Tibial artery (tissue), 4 donors: ENCODE measurements around the gene SET.
"Not testable (repeated sequence)": the region's sequence is repeated elsewhere in the genome, so short reads cannot be mapped to it uniquely, and the experiment has no call there.

ENCODE experiments used
- DNase-seq, 2 donors: peaks; one replicate each; pipeline ENCODE4 v3.0.0-alpha.2; 2019
- H3K27ac ChIP-seq, 2 donors: fragments of 200-600 bp; sonication (generic) in 1 of 2; 1 replicate in 1 of 2; 2 replicates in 1 of 2; pipeline ENCODE4 v1.5.1; 2018 to 2019; ENCODE audit warnings: mild to moderate bottlenecking in 1 of 2
- H3K27me3 ChIP-seq, 2 donors: fragments of 200-600 bp; sonication (generic) in 1 of 2; one replicate each; pipeline versions ENCODE4 v1.5.1 to v1.6.0; 2016 to 2019
- H3K36me3 ChIP-seq, 3 donors: fragments of 200-600 bp; sonication (generic) in 2 of 3; one replicate each; pipeline ENCODE4 v1.5.1; 2016 to 2019; ENCODE audit warnings: mild to moderate bottlenecking in 2 of 3
- H3K4me1 ChIP-seq, 4 donors: fragments of 200-600 bp; sonication (generic) in 2 of 4; 1 replicate in 3 of 4; 2 replicates in 1 of 4; pipeline ENCODE4 v1.5.1; 2016 to 2019
- H3K4me3 ChIP-seq, 2 donors: fragments of 200-600 bp; sonication (generic) in 1 of 2; 1 replicate in 1 of 2; 2 replicates in 1 of 2; pipeline ENCODE4 v1.5.1; 2018 to 2019; ENCODE audit warnings: mild to moderate bottlenecking in 2 of 2
- H3K9me3 ChIP-seq, 3 donors: fragments of 200-600 bp; sonication (generic) in 1 of 3; one replicate each; pipeline ENCODE4 v1.5.1; 2016 to 2019
- CTCF ChIP-seq, 2 experiments: fragments of 200-600 bp in 1 of 2; fragments of 450-650 bp in 1 of 2; IDR thresholded peaks; one replicate each; pipeline ENCODE4 v1.5.1; 2017 to 2019; ENCODE audit warnings: antibody characterized with exemption in 2 of 2, mild to moderate bottlenecking in 1 of 2, moderate library complexity in 1 of 2
- intact Hi-C: fragments of 100-400 bp; cut with DNase I; formaldehyde crosslinking; loops from one replicate; pipeline ENCODE4 v1.15.0; 2023; ENCODE audit warnings: low total_unique reads

Gene SET

GRCh38 chr9:128688501-128689292, at the start of gene SET:
Gene SET (plus strand): TSS chr9:128689222. CDS start chr9:128689583, 361 bp downstream.
- H3K4me3 ChIP-seq = peak within 1 kb of the TSS; percentile 88 to 97
- H3K36me3 ChIP-seq = peaks cover 20 to 25% (median 24%) of the 10 kb centered on the region in 3 donors
- H3K27me3 ChIP-seq = peaks cover 0 to 5% of the 10 kb centered on the region in 2 donors
- DNase-seq = peak; percentile 89 to 95
- H3K4me1 ChIP-seq = peaks cover 0 to 32% (median 28%) of the 10 kb centered on the region in 4 donors
- H3K9me3 ChIP-seq = no peaks in the 10 kb centered on the region
- intact Hi-C loops = no loop called here
- peak within 1 kb of the TSS; percentile 92 to 98 for H3K27ac ChIP-seq
- TF ChIP-seq CTCF (IDR thresholded peaks at IDR 0.05) = peak in 1 of 2 experiments; percentile 5

- intact Hi-C loops = no loop called here
- Histone ChIP-seq H3K9me3 (no peaks in the 10 kb centered on the region), H3K27me3 (no peaks in the 10 kb centered on the region), H3K4me3 (no peak overlapping the region), H3K36me3 (peaks cover 0 to 16% (median 9%) of the 10 kb centered on the region in 3 donors), H3K4me1 (peaks cover 0 to 25% (median 17%) of the 10 kb centered on the region in 4 donors), H3K27ac (no peak overlapping the region)
- DNase-seq = no peak
- TF ChIP-seq CTCF (IDR thresholded peaks at IDR 0.05) = no peak
Observed at GRCh38 chr9:128640603-128641002, 48.4 kb upstream of the SET start.

GRCh38 chr9:128642675-128643245, 46.3 kb upstream of the SET start:
- DNase-seq = no peak
- no peak overlapping the region for H3K4me3 ChIP-seq
- intact Hi-C loops = no loop called here

GRCh38 chr9:128643519-128644300, 45.3 kb upstream of the SET start:
- H3K27ac ChIP-seq = no peak overlapping the region
- intact Hi-C loops = no loop called here
- no peaks in the 10 kb centered on the region for H3K9me3 ChIP-seq
- H3K36me3 ChIP-seq = peaks cover 0 to 16% (median 9%) of the 10 kb centered on the region in 3 donors
- no peak overlapping the region for H3K4me3 ChIP-seq
- H3K27me3 ChIP-seq = no peaks in the 10 kb centered on the region
- peaks cover 0 to 8% (median 3%) of the 10 kb centered on the region in 4 donors for H3K4me1 ChIP-seq
- no peak for TF ChIP-seq CTCF (IDR thresholded peaks at IDR 0.05)
- no peak for DNase-seq

More at GRCh38 chr9:128642675-128643245, 46.3 kb upstream of the SET start:
- H3K36me3 ChIP-seq = peaks cover 0 to 16% (median 9%) of the 10 kb centered on the region in 3 donors
- no peaks in the 10 kb centered on the region for H3K9me3 ChIP-seq
- TF ChIP-seq CTCF (IDR thresholded peaks at IDR 0.05) = no peak
- peaks cover 0 to 10% (median 4%) of the 10 kb centered on the region in 4 donors for H3K4me1 ChIP-seq
- no peak overlapping the region for H3K27ac ChIP-seq
- no peaks in the 10 kb centered on the region for H3K27me3 ChIP-seq

- H3K4me3 ChIP-seq, DNase-seq, H3K27me3 ChIP-seq, H3K4me1 ChIP-seq, H3K9me3 ChIP-seq, H3K27ac ChIP-seq, H3K36me3 ChIP-seq, intact Hi-C loops: not testable (repeated sequence)
- TF ChIP-seq CTCF (IDR thresholded peaks at IDR 0.05) = peak in 1 of 2 experiments; percentile 19
Observed at GRCh38 chr9:128648206-128648605, 40.8 kb upstream of the SET start.
